ENCODE data around the gene GSN.
A peak's percentile ranks its signal among the peaks of the same experiment; 100 is the strongest.

The GSN gene

GRCh38 chr9:121325387-121325786 is 57.4 kb downstream of the GSN start:
- DNase-seq = no peak

GRCh38 chr9:121326130-121326838 is 58.3 kb downstream of the GSN start:
- DNase-seq = no peak

GRCh38 chr9:121326901-121327613 is 59.1 kb downstream of the GSN start:
- no peak for DNase-seq

DNA sequence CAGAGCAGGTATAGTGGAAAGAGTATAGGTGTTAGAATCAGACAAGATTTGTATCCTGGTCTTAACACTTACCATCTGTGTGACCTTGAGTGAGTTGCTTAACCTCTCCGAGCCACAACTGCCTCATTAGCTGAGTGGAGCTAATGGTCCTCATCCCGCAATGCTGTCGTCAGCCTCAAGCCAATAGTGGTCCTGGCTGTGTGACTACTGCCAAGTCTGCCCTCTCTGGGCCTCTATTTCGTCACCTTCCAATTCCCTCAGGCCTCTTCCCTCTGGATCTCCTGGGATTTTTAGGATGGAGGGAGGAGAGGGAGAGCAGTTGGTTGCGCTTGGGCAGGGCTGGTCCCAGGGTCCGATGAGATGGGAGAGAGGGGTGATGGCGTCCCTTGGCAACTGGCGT is 60.5 kb downstream of the GSN start:
- no peak for DNase-seq

GRCh38 chr9:121328876-121329681 is 61.1 kb downstream of the GSN start:
- DNase-seq = no peak

- DNase-seq = no peak
Observed at GRCh38 chr9:121331549-121331948, 63.6 kb downstream of the GSN start.

DNA sequence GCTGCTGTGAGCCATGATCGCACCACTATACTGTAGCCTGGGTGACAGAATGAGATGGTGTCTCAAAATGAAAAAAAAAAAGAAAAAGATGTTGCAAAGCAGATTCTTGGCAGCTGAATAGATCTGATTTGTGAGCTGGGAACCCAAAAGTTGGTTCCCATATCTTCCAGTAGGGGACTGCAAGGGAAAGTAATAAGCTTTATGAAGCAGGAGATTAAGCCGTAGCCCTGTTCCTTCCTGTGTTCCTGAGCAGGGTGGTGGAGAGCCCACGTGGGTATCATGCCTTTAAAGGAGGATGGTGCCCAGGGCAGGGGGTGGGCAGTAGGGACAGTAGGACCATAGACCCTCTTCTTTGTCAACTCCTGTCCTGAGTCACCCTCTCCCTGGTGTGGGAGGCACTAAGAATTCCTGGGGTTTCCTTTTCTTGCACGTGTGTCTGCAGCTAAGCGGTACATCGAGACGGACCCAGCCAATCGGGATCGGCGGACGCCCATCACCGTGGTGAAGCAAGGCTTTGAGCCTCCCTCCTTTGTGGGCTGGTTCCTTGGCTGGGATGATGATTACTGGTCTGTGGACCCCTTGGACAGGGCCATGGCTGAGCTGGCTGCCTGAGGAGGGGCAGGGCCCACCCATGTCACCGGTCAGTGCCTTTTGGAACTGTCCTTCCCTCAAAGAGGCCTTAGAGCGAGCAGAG is 64.2 kb downstream of the GSN start:
- DNase-seq = peak; percentile 53

DNA sequence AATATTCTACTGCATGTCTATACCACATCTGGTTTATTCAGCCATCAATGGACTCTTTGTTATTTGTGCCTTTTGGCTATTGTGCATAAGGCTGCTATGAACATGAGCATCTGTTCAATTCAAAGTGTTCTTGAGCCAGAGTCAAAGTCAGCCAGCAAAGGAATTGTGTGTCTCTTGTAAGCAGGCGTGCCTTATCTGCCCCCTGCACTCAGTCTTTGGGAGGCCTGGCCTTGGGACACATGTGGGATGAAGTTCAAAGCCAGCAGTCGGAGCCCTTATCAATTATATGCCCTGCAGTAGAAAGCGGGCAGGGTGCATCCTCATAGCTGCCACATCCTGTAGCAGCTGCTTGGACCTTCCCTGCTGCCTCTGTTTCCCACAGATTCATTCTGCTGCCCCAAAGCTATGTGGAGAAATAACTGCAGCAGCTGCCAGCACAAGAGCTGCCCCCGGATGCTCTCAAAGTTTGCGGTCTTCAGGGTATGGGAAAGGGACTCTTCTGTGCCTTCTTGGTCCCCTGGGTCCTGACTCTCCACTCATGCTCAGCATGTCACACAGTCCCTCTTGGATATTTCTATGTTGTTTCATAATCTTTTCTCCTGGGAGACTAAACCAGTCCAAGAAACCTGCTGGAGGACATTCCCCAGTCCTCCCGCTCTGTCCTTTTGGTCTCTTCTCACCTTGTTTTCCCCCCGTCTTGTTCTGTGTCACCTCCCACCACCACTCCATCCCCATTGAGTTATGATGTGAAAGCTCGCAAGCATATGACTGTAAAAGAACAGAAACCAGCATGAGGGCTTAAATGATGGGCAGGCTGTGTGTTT is 66.2 kb downstream of the GSN start:
- peak; percentile 97 for DNase-seq

GRCh38 chr9:121336665-121337064 is 68.7 kb downstream of the GSN start:
- no peak for DNase-seq

DNA sequence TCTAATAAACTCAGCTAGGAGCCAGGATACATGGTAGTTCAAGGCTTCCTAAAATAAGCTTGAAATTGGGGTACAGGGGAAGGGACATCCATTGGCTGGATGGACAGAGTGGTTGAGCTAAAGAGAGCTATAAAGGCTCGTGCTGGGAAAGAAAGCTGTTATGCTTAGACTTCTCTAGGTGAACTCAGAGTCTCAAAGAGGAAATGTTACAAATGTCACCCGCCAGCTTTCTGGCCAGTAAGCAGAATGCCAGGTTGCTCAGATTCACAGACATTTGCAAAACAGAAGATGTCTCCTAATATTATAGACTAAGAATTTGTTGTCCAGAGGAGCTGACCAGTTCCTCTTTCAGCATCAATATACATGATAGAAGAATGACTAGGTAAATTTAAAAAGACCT is 71.5 kb downstream of the GSN start:
- DNase-seq = no peak

- DNase-seq = no peak
Observed at GRCh38 chr9:121340676-121341392, 72.9 kb downstream of the GSN start.

DNA sequence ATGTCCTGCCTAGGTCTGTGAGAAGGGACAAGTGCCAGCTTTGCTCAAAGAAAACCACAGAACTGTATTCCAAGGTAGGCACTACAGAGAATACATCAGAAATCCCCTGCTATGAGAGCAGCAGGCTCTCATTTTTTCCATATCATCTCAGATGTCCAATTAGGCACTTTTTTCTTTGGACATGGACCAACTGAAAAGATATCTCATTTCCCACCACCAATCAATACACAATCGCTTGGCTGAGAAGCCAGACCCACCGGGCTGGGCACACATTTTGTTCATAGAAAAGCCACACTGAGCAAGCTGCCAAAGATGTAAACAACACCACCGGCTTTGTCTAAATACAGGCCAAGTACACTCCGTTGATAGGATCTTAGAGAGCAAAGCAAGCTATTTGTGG is 76.2 kb downstream of the GSN start:
- peak; percentile 30 for DNase-seq

DNA sequence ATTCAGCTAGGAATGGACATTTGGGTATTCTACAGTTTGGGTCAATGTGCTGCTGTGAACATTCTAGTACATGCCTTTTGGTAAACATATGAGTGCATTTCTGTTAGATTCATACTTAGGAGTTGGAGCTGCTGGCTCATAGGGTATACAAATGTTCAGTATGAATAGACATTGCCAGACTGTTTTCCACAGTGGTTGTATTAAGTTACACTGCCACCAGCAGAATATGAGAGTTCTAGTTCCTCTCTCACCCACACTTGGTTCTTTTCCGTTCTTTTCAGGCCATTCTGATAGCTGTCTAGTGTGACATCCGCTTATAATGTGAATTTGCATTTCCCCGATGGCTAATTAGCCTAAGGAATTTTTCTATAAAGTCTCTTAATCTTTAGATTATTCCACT is 77.1 kb downstream of the GSN start:
- no peak for DNase-seq

GRCh38 chr9:121348221-121348620 is 80.3 kb downstream of the GSN start:
- DNase-seq = no peak

DNA sequence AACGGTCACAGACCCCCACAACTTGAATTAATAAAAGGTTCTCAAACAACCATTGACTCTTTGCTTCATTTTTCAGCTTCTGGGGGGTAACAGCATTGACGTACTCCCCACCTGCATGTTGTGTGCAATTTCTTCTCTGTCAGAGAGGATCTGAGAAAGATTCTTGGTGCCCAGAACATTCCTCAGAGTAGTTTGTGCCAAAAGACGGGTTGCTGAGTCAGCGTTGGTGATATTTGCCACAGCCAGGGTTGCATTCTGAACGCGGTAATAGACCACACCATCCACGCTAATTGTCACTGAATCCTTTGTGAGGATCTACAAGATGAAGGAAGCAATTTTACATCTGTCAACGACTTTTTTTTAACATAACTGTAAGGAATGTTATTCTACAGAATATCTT is 81.0 kb downstream of the GSN start:
- DNase-seq = no peak

- no peak for DNase-seq
Observed at GRCh38 chr9:121350036-121350435, 82.1 kb downstream of the GSN start.

DNA sequence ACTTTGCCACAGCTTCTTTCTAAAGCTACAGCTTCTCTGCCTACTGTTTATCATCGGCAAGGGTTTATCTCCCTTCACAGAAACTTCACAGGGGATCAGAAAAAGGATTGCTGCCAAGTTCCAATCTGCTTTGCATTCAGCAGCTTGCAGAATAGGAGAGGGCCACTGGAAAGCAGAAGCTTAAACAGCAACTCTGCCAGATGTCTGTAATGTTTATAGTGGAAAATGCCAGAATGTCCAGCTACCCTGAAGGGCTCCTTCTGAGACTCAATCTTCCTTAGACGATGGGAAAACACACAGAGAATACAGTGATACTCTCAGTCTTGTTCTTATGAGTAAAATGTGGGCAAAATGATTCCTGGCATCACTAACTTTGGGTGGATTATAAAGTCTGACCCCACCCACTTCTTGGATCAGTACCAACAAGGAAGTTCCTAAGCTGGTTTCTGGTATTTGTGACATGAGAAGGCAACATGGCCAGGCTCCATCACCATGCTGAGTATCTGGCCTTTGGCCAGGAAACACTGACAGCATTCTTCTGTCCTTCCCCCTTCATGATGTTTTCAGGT is 83.1 kb downstream of the GSN start:
- DNase-seq = peak; percentile 97

- DNase-seq = no peak
Observed at GRCh38 chr9:121353241-121354061, 85.5 kb downstream of the GSN start.

DNA sequence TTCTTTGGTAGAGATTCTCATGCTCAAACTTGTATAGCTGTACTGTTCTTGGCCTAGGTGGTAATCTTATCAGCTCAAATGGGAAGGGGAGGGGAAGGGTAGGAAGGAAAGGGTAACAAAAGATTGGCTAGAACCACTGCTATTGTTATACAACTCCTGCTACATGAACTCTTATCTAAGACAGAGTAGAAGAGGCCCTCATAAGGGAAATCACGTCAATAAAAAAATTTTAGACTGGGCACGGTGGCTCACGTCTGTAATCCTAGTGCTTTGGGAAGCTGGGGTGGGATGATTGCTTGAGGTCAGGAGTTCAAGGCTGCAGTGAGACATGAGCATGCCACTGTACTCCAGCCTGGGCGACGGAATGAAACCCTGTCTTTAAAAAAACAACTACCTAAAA is 86.2 kb downstream of the GSN start:
- DNase-seq = peak; percentile 83

DNA sequence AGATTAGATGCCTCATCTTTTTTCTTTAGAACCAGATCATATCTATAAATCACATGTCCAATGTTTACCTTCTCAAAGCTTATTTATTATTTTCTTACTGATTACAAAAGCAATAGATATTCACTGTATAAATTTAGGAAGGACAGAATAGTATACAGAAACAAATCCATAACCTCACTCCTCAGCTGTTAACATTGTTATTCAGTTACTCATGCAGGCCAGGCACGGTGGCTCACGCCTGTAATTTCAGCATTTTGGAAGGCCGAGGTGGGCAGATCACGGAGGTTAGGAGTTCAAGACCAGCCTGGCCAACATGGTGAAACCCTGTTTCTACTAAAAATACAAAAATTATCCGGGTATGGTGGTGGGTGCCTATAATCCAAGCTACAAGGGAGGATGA is 86.8 kb downstream of the GSN start:
- no peak for DNase-seq

Data from hematopoietic multipotent progenitor cell treated with erythropoietin and hydrocortisone succinate and interleukin-3 and kit ligand, for 6 days (in vitro differentiated cells).